Measurements from ENCODE around the gene BRK1. TPM values are rescaled to one million over a fixed set of nuclear protein-coding genes. Genes with fewer than 3 reads are reported as not detected.
A peak's percentile ranks its signal among the peaks of the same experiment; 100 is the strongest.

Gene BRK1
- total RNA-seq, 4 donors from 2014 or later = 107 to 148 (median 142) TPM

DNA sequence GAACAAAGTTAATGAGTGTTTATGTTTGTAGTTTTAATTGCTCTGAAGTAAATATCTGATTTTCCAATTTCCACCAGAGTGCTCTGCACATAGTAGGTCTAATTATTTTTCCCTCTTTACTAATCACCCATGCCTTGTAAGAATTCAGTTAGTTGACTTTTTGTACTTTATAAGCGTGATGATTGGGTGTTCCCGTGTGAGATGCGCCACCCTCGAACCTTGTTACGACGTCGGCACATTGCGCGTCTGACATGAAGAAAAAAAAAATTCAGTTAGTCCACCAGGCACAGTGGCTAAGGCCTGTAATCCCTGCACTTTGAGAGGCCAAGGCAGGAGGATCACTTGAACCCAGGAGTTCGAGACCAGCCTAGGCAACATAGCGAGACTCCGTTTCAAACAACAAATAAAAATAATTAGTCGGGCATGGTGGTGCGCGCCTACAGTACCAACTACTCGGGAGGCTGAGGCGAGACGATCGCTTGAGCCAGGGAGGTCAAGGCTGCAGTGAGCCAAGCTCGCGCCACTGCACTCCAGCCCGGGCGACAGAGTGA is 25.6 kb downstream of the BRK1 start:
- peak overlapping the region; percentile 90 to 96 (median 92) for H3K27ac ChIP-seq (replicated peaks in 1 of 4)
- TF ChIP-seq POLR2AphosphoS5 (IDR thresholded peaks at IDR 0.05) = no peak
- H3K4me3 ChIP-seq = peak overlapping the region; percentile 77 to 94 (median 90)
- no peak for DNase-seq (ENCODE audit: extremely low spot score)
- H3K4me1 ChIP-seq = peaks cover 23 to 39% (median 37%) of the 10 kb centered on the region in 4 donors
- no peaks in the 10 kb centered on the region for H3K27me3 ChIP-seq
- H3K9me3 ChIP-seq = no peaks in the 10 kb centered on the region
- peaks cover 0 to 8% (median 0%) of the 10 kb centered on the region in 4 donors for H3K36me3 ChIP-seq
- intact Hi-C loops (cut with DNase I) = loop anchor here (5.0 kb wide), 1 partner anchor 81 kb away; no protein-coding TSS in a partner anchor
- WGBS = 84% methylated on average over 23 of the region's 23 CpGs

GRCh38 chr3:10142707-10143560 is 27.5 kb downstream of the BRK1 start:
- Histone ChIP-seq H3K9me3 (no peaks in the 10 kb centered on the region), H3K4me1 (peaks cover 23 to 51% (median 40%) of the 10 kb centered on the region in 4 donors), H3K4me3 (peak overlapping the region; percentile 77 to 94 (median 90)), H3K27ac (replicated peaks in 1 of 4) (peak overlapping the region; percentile 90 to 96 (median 92)), H3K36me3 (peaks cover 0 to 26% (median 16%) of the 10 kb centered on the region in 4 donors), H3K27me3 (no peaks in the 10 kb centered on the region)
- WGBS = 79% methylated on average over 29 of the region's 29 CpGs
- no peak for TF ChIP-seq EP300 (IDR thresholded peaks at IDR 0.05)
- TF ChIP-seq, protein P1, sequence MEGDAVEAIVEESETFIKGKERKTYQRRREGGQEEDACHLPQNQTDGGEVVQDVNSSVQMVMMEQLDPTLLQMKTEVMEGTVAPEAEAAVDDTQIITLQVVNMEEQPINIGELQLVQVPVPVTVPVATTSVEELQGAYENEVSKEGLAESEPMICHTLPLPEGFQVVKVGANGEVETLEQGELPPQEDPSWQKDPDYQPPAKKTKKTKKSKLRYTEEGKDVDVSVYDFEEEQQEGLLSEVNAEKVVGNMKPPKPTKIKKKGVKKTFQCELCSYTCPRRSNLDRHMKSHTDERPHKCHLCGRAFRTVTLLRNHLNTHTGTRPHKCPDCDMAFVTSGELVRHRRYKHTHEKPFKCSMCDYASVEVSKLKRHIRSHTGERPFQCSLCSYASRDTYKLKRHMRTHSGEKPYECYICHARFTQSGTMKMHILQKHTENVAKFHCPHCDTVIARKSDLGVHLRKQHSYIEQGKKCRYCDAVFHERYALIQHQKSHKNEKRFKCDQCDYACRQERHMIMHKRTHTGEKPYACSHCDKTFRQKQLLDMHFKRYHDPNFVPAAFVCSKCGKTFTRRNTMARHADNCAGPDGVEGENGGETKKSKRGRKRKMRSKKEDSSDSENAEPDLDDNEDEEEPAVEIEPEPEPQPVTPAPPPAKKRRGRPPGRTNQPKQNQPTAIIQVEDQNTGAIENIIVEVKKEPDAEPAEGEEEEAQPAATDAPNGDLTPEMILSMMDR (IDR thresholded peaks at IDR 0.05) = no peak
- no peak for TF ChIP-seq POLR2A (IDR thresholded peaks at IDR 0.05; ENCODE audit: low read depth)
- no peak for TF ChIP-seq POLR2AphosphoS5 (IDR thresholded peaks at IDR 0.05)
- intact Hi-C loops (cut with DNase I) = loop anchor here (5.0 kb wide), 1 partner anchor 79 kb away; no protein-coding TSS in a partner anchor
- DNase-seq (ENCODE audit: extremely low spot score) = no peak

DNA sequence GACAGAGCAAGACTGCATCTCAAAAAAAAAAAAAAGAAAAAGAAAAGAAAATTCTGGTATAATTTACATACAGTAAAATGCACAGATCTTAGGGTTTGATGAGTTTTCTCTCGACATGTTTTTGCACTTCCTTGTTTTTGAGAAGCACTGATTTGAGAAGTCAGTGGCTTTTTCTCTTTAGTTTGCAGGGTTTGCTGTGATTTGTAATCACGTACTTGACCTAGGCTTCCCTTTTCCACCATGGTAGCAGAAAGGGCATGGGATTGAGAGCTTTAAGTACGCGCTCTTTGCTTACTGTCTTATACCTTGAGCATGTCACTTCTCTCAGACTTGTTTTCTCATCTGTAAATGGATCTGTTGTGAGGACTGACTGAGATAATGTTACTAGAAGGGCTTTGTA is 30.2 kb downstream of the BRK1 start:
- 75% methylated on average over 4 of the region's 4 CpGs for WGBS
- Histone ChIP-seq H3K27ac (replicated peaks in 1 of 4) (no peak overlapping the region), H3K36me3 (peaks cover 20 to 49% (median 40%) of the 10 kb centered on the region in 4 donors), H3K4me1 (peaks cover 23 to 51% (median 40%) of the 10 kb centered on the region in 4 donors), H3K4me3 (no peak overlapping the region), H3K27me3 (no peaks in the 10 kb centered on the region), H3K9me3 (no peaks in the 10 kb centered on the region)
- TF ChIP-seq POLR2AphosphoS5 (IDR thresholded peaks at IDR 0.05) (no peak), EP300 (IDR thresholded peaks at IDR 0.05) (no peak), POLR2A (IDR thresholded peaks at IDR 0.05; ENCODE audit: low read depth) (no peak)
- TF ChIP-seq, protein P1 (IDR thresholded peaks at IDR 0.05) = no peak
- intact Hi-C loops (cut with DNase I) = no loop called here
- no peak for DNase-seq (ENCODE audit: extremely low spot score)

- Histone ChIP-seq H3K36me3 (peaks cover 40 to 84% (median 71%) of the 10 kb centered on the region in 4 donors), H3K27me3 (no peaks in the 10 kb centered on the region), H3K9me3 (no peaks in the 10 kb centered on the region), H3K27ac (replicated peaks in 1 of 4) (no peak overlapping the region), H3K4me1 (peaks cover 5 to 30% (median 20%) of the 10 kb centered on the region in 4 donors), H3K4me3 (no peak overlapping the region)
- WGBS = 95% methylated on average over 8 of the region's 8 CpGs
- no peak for DNase-seq (ENCODE audit: extremely low spot score)
- TF ChIP-seq POLR2A (IDR thresholded peaks at IDR 0.05; ENCODE audit: low read depth) (no peak), POLR2AphosphoS5 (IDR thresholded peaks at IDR 0.05) (no peak), EP300 (IDR thresholded peaks at IDR 0.05) (no peak)
- TF ChIP-seq, protein P1 (IDR thresholded peaks at IDR 0.05) = no peak
- intact Hi-C loops (cut with DNase I) = no loop called here
These were observed 33.8 kb downstream of the BRK1 start for GRCh38 chr3:10149226-10149625.

GRCh38 chr3:10150987-10151386 is 35.5 kb downstream of the BRK1 start:
- H3K4me1 ChIP-seq = peaks cover 0 to 13% (median 4%) of the 10 kb centered on the region in 4 donors
- intact Hi-C loops (cut with DNase I) = no loop called here
- WGBS = 80% methylated on average over 6 of the region's 6 CpGs
- TF ChIP-seq POLR2AphosphoS5 (IDR thresholded peaks at IDR 0.05) = no peak
- TF ChIP-seq, protein P1 (IDR thresholded peaks at IDR 0.05) = no peak
- H3K36me3 ChIP-seq = peaks cover 40 to 84% (median 73%) of the 10 kb centered on the region in 4 donors
- H3K4me3 ChIP-seq = no peak overlapping the region
- H3K27ac ChIP-seq (replicated peaks in 1 of 4) = no peak overlapping the region
- H3K9me3 ChIP-seq = no peaks in the 10 kb centered on the region
- no peaks in the 10 kb centered on the region for H3K27me3 ChIP-seq
- DNase-seq (ENCODE audit: extremely low spot score) = no peak

Measured in esophagus muscularis mucosa (tissue), 4 donors.